HL-60 (cell line): ENCODE data around the gene NEAT1.

Experiments used
- CTCF ChIP-seq: IDR thresholded peaks from one replicate; pipeline ENCODE4 v1.5.1; 2011; ENCODE audit warnings: low read length, control low read depth, inconsistent platforms; ENCODE audit not compliant: insufficient read depth
- GABPA ChIP-seq: IDR thresholded peaks from 2 replicates; pipeline ENCODE4 v1.6.1; 2012; ENCODE audit warnings: low read depth
- POLR2AphosphoS5 ChIP-seq: IDR thresholded peaks from 2 replicates; pipeline ENCODE4 v1.6.1; 2012; ENCODE audit warnings: low read depth
- REST ChIP-seq: IDR thresholded peaks from 2 replicates; pipeline ENCODE4 v1.6.1; 2012; ENCODE audit warnings: low read depth; ENCODE audit not compliant: insufficient replicate concordance
- SPI1 ChIP-seq: IDR thresholded peaks from 2 replicates; pipeline ENCODE4 v1.6.1; 2012; ENCODE audit warnings: low read depth, mild to moderate bottlenecking, borderline replicate concordance

GRCh38 chr11:65418431-65418680 is 4.2 kb upstream of the NEAT1 start:
- TF ChIP-seq SPI1 (no peak), CTCF (no peak), POLR2AphosphoS5 (no peak), GABPA (no peak), REST (no peak)
